RWPE2 (cell line): Measurements from ENCODE around the gene FUT7.

Source experiments
- ATAC-seq: fragments of 200-7000 bp; cut with Tn5 transposase; 3 replicates; pipeline ENCODE4 v1.9.1; 2021; ENCODE audit warnings: low read depth
- DNase-seq: peaks from one replicate; pipeline ENCODE4 v3.0.0-alpha.2; 2020; ENCODE audit warnings: low spot score
- H3K27ac ChIP-seq: fragments of 450-650 bp; 2 replicates; pipeline ENCODE4 v1.5.1; 2017; ENCODE audit warnings: mild to moderate bottlenecking; ENCODE audit not compliant: poor library complexity, severe bottlenecking
- H3K27me3 ChIP-seq: fragments of 250-450 bp; sonication (Bioruptor Pico); 2 replicates; pipeline ENCODE4 v1.5.1; 2021; ENCODE audit warnings: mild to moderate bottlenecking, moderate library complexity; ENCODE audit not compliant: insufficient read depth, poor library complexity, severe bottlenecking
- H3K36me3 ChIP-seq: fragments of 250-450 bp; sonication (Bioruptor Pico); 2 replicates; pipeline ENCODE4 v1.5.1; 2020; ENCODE audit warnings: low read depth, mild to moderate bottlenecking, moderate library complexity
- H3K4me1 ChIP-seq: fragments of 250-450 bp; sonication (Bioruptor Pico); 2 replicates; pipeline ENCODE4 v1.5.1; 2021; ENCODE audit warnings: mild to moderate bottlenecking, moderate library complexity; ENCODE audit not compliant: insufficient read depth, poor library complexity, severe bottlenecking
- H3K4me3 ChIP-seq: fragments of 250-450 bp; sonication (Bioruptor Pico); 2 replicates; pipeline ENCODE4 v1.5.1; 2021; ENCODE audit warnings: mild to moderate bottlenecking, moderate library complexity; ENCODE audit not compliant: severe bottlenecking
- H3K9me3 ChIP-seq: fragments of 250-450 bp; sonication (Bioruptor Pico); 2 replicates; pipeline ENCODE4 v1.5.1; 2021; ENCODE audit warnings: mild to moderate bottlenecking, moderate library complexity; ENCODE audit not compliant: severe bottlenecking
- CTCF ChIP-seq: fragments of 450-650 bp; IDR thresholded peaks from one replicate; pipeline ENCODE4 v1.5.1; 2017; ENCODE audit warnings: mild to moderate bottlenecking, moderate library complexity; ENCODE audit not compliant: poor library complexity, severe bottlenecking

The FUT7 gene

GRCh38 chr9:137001857-137002645 is 29.8 kb downstream of the FUT7 start:
- DNase-seq (no peak), ATAC-seq (no peak)
- no peak for TF ChIP-seq CTCF
- Histone ChIP-seq H3K9me3 (no peaks in the 10 kb centered on the region), H3K27me3 (no peaks in the 10 kb centered on the region), H3K4me1 (peaks cover 18% of the 10 kb centered on the region), H3K27ac (no peak overlapping the region), H3K4me3 (no peak overlapping the region), H3K36me3 (no peaks in the 10 kb centered on the region)

- no peak for DNase-seq
- 0 out of 3 replicates have a peak, but pooled peaks have one; percentile 19 for ATAC-seq
- peak overlapping the region; percentile 36 for H3K27ac ChIP-seq
- H3K4me3 ChIP-seq: no peak overlapping the region
- no peaks in the 10 kb centered on the region for H3K36me3 ChIP-seq
- H3K9me3 ChIP-seq: no peaks in the 10 kb centered on the region
- TF ChIP-seq CTCF: no peak
- peaks cover 22% of the 10 kb centered on the region for H3K4me1 ChIP-seq
- no peaks in the 10 kb centered on the region for H3K27me3 ChIP-seq
These were observed 31.5 kb downstream of the FUT7 start for GRCh38 chr9:137000177-137000930.

- Histone ChIP-seq H3K27ac (peak overlapping the region; percentile 55), H3K9me3 (no peaks in the 10 kb centered on the region), H3K4me1 (peaks cover 22% of the 10 kb centered on the region), H3K4me3 (no peak overlapping the region), H3K27me3 (no peaks in the 10 kb centered on the region), H3K36me3 (peaks cover 4% of the 10 kb centered on the region; the same call in 1 of the 2 replicates)
- no peak for ATAC-seq
- no peak for TF ChIP-seq CTCF
- no peak for DNase-seq
These were observed 34.1 kb downstream of the FUT7 start for GRCh38 chr9:136997830-136998234.

GRCh38 chr9:136997371-136997770 is 34.5 kb downstream of the FUT7 start:
- Histone ChIP-seq H3K27ac (peak overlapping the region; percentile 55), H3K27me3 (no peaks in the 10 kb centered on the region), H3K9me3 (no peaks in the 10 kb centered on the region), H3K4me3 (no peak overlapping the region), H3K4me1 (peaks cover 22% of the 10 kb centered on the region), H3K36me3 (peaks cover 4% of the 10 kb centered on the region; the same call in 1 of the 2 replicates)
- DNase-seq: no peak
- TF ChIP-seq CTCF: no peak
- no peak for ATAC-seq
